Mesenchymal stem cell (in vitro differentiated cells and primary cell): ENCODE measurements around the gene LYPD3.
A peak's percentile ranks its signal among the peaks of the same experiment; 100 is the strongest.

Experiments used
- DNase-seq: peaks from one replicate; pipeline ENCODE4 v3.0.0-alpha.2; 2013
- H2AFZ ChIP-seq: one replicate; pipeline ENCODE4 v1.6.1; 2013; ENCODE audit warnings: low read depth, mild to moderate bottlenecking, control low read depth, inconsistent platforms, low read length, moderate library complexity
- H2AK5ac ChIP-seq: 2 replicates; pipeline ENCODE4 v1.6.1; 2013; ENCODE audit warnings: low read length, moderate library complexity, mild to moderate bottlenecking, inconsistent platforms; ENCODE audit not compliant: severe bottlenecking
- H2BK120ac ChIP-seq: one replicate; pipeline ENCODE4 v1.6.1; 2013; ENCODE audit warnings: low read depth, mild to moderate bottlenecking, inconsistent platforms, low read length, moderate library complexity
- H2BK12ac ChIP-seq, 2 experiments: one replicate each; pipeline ENCODE4 v1.6.1; 2013; ENCODE audit warnings: inconsistent platforms in 2 of 2, low read length in 2 of 2, mild to moderate bottlenecking in 2 of 2, moderate library complexity in 2 of 2, control low read depth in 1 of 2
- H2BK15ac ChIP-seq: one replicate; pipeline ENCODE4 v1.6.1; 2013; ENCODE audit warnings: mild to moderate bottlenecking, low read depth, inconsistent platforms; ENCODE audit not compliant: poor library complexity, severe bottlenecking
- H2BK5ac ChIP-seq: 2 replicates; pipeline ENCODE4 v1.6.1; 2013; ENCODE audit warnings: low read depth, mild to moderate bottlenecking, low read length, control low read depth, inconsistent platforms; ENCODE audit not compliant: poor library complexity, severe bottlenecking
- H3K14ac ChIP-seq, 2 experiments: one replicate each; pipeline ENCODE4 v1.6.1; 2013; ENCODE audit warnings: inconsistent platforms in 2 of 2, low read length in 2 of 2, control low read depth in 1 of 2, mild to moderate bottlenecking in 1 of 2, moderate library complexity in 1 of 2
- H3K18ac ChIP-seq, 2 experiments: one replicate each; pipeline ENCODE4 v1.6.1; 2013; ENCODE audit warnings: inconsistent platforms in 2 of 2, low read length in 2 of 2, control low read depth in 1 of 2, low read depth in 1 of 2, mild to moderate bottlenecking in 1 of 2
- H3K23ac ChIP-seq, 2 experiments: one replicate each; pipeline ENCODE4 v1.6.1; 2013; ENCODE audit warnings: inconsistent platforms in 2 of 2, low read length in 2 of 2, mild to moderate bottlenecking in 2 of 2, moderate library complexity in 2 of 2, control low read depth in 1 of 2
- H3K27ac ChIP-seq: 2 replicates; pipeline ENCODE4 v1.5.1; 2013; ENCODE audit warnings: mild to moderate bottlenecking, moderate library complexity, low read length, control low read depth, inconsistent platforms; ENCODE audit not compliant: poor library complexity, severe bottlenecking
- H3K27me3 ChIP-seq, 2 experiments: 2 replicates each; pipeline versions ENCODE4 v1.6.1 to v1.7.0; 2013; ENCODE audit warnings: low read length in 2 of 2, mild to moderate bottlenecking in 2 of 2, moderate library complexity in 2 of 2, control low read depth in 1 of 2, inconsistent platforms in 1 of 2; ENCODE audit not compliant: control insufficient read depth in 1 of 2, insufficient read depth in 1 of 2
- H3K36me3 ChIP-seq, 2 experiments: 2 replicates each; pipeline versions ENCODE4 v1.6.1 to v1.7.0; 2013; ENCODE audit warnings: low read length in 2 of 2, control low read depth in 1 of 2, inconsistent platforms in 1 of 2, low read depth in 1 of 2, mild to moderate bottlenecking in 1 of 2; ENCODE audit not compliant: insufficient read depth in 2 of 2, control insufficient read depth in 1 of 2
- H3K4ac ChIP-seq, 2 experiments: one replicate each; pipeline ENCODE4 v1.6.1; 2013; ENCODE audit warnings: inconsistent platforms in 2 of 2, low read length in 2 of 2, mild to moderate bottlenecking in 2 of 2, moderate library complexity in 2 of 2, control low read depth in 1 of 2, low read depth in 1 of 2
- H3K4me1 ChIP-seq: 2 replicates; pipeline ENCODE4 v1.6.1; 2013; ENCODE audit warnings: low read depth, low read length, control low read depth; ENCODE audit not compliant: control insufficient read depth, insufficient read depth
- H3K4me2 ChIP-seq: 2 replicates; pipeline ENCODE4 v1.6.1; 2013; ENCODE audit warnings: low read length, mild to moderate bottlenecking, inconsistent platforms; ENCODE audit not compliant: poor library complexity, severe bottlenecking
- H3K4me3 ChIP-seq, 2 experiments: 2 replicates each; pipeline versions ENCODE4 v1.5.1 to v1.7.0; 2013; ENCODE audit warnings: low read length in 2 of 2, mild to moderate bottlenecking in 2 of 2, control low read depth in 1 of 2, low read depth in 1 of 2; ENCODE audit not compliant: insufficient read depth in 1 of 2
- H3K79me1 ChIP-seq: replicated peaks from 2 replicates; pipeline ENCODE4 v1.6.1; 2013; ENCODE audit warnings: mild to moderate bottlenecking, control low read depth, low read length, inconsistent platforms; ENCODE audit not compliant: poor library complexity, severe bottlenecking
- H3K9ac ChIP-seq: 2 replicates; pipeline ENCODE4 v1.7.0; 2013; ENCODE audit warnings: mild to moderate bottlenecking, low read length, moderate library complexity
- H3K9me3 ChIP-seq: 2 replicates; pipeline ENCODE4 v1.7.0; 2013; ENCODE audit warnings: mild to moderate bottlenecking, low read length; ENCODE audit not compliant: control insufficient read depth
- H4K8ac ChIP-seq: one replicate; pipeline ENCODE4 v1.6.1; 2013; ENCODE audit warnings: inconsistent platforms, mild to moderate bottlenecking, low read length, moderate library complexity
- H4K91ac ChIP-seq: one replicate; pipeline ENCODE4 v1.6.1; 2013; ENCODE audit warnings: mild to moderate bottlenecking, low read length, inconsistent platforms
- WGBS: methylation state at CpG from one replicate; pipeline ENCODE4 v1.1.7; 2013; ENCODE audit warnings: mixed read lengths; 5-methylcytosine and 5-hydroxymethylcytosine counted together

The LYPD3 gene

DNA sequence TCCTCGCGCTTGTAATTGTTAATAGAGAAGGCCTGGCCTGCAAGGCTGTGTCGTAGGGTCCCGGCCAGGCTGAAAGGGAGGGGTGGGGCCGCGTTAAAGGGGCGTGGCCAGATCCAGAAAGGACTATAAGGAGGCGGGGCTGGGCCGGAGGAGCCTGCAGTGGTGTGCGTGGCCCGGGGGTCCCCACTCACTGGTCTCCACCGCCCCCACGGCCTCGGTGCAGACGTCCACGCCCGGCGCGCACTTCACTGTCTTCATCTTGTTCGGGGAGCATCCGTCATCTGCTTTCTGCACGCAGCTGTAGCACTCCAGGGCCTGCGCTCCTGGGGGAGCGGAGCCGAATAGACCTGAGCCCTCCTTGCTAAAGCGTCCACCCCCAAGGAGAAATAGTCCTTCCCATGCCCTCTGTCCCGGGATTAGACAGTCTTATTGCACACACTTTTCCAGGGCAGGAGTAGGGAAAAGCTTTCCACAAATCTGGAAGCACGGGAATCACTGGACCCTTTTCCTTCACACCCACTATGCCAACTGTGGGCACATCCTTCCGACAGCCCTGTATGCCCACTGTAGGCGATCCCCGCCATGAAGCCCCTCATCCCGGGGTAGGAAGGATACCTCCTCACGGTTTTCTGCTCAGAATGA, 1.2 kb downstream of the LYPD3 start:
- DNase-seq, result no peak
- Histone ChIP-seq H2AK5ac (no peak overlapping the region), H4K91ac (no peak overlapping the region), H4K8ac (peak overlapping the region; percentile 81), H2BK15ac (no peak overlapping the region), H3K79me1 (no peaks in the 10 kb centered on the region), H3K9ac (peak overlapping the region; percentile 61), H3K9me3 (no peaks in the 10 kb centered on the region), H2BK120ac (no peak overlapping the region), H3K4me2 (peak overlapping the region; percentile 96), H3K4me3 (peak overlapping the region; percentile 71 to 86), H3K27me3 (peaks cover 17 to 31% of the 10 kb centered on the region in 2 experiments), H3K4me1 (peaks cover 18% of the 10 kb centered on the region), H2AFZ (peak overlapping the region; percentile 60), H3K18ac (peak overlapping the region in 1 of 2 experiments; percentile 58), H3K27ac (peak overlapping the region; percentile 10), H2BK5ac (no peak overlapping the region), H2BK12ac (no peak overlapping the region), H3K23ac (no peak overlapping the region), H3K14ac (no peak overlapping the region), H3K36me3 (no peaks in the 10 kb centered on the region), H3K4ac (peak overlapping the region in 1 of 2 experiments; percentile 35)
- WGBS, result 24% methylated on average over 31 of the region's 33 CpGs

DNA sequence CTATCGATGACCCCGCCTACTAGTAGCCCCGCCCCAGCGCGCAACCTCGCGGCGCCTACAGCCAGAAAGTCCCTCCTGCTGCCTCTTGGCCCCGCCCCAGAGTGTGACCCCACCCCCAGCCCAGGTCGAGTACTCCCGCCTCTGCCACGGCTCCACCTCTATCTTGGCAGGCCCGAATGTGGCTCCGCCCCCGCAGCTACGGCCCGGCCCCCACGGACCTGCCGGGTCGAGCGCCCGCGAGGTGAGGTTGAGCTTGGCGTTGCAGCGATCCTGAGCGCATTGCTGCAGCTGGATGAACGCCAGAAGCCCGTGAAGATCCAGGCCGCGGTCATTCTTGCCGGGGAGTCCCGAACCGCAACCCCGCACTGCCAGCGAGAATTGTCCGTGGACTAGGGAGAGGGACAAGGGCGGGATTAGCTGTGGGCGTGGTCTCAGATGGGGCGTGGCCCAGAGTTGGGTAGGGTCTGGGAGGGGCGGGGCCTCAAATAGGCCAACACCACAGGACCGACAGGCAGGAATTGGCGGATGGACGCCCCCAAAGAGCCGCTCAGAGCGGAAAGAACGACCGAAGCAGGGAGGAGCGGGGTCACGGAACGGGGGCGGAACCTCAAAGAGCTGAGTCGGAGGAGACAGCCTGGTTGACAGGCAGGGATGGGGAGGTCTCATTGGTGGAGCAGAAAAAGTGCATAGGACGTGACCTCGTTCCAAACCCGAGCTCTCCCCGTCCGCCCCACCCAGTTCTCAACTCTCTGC, 1.9 kb downstream of the LYPD3 start:
- H2BK5ac ChIP-seq, result no peak overlapping the region
- peak overlapping the region; percentile 31 for H3K27ac ChIP-seq
- no peaks in the 10 kb centered on the region for H3K9me3 ChIP-seq
- H3K9ac ChIP-seq, result peak overlapping the region; percentile 61
- H3K4me2 ChIP-seq, result peak overlapping the region; percentile 96
- H3K36me3 ChIP-seq, result no peaks in the 10 kb centered on the region
- no peak overlapping the region for H3K23ac ChIP-seq
- H3K27me3 ChIP-seq, result peaks cover 17 to 31% of the 10 kb centered on the region in 2 experiments
- H4K91ac ChIP-seq, result no peak overlapping the region
- H4K8ac ChIP-seq, result peak overlapping the region; percentile 73
- no peak overlapping the region for H3K14ac ChIP-seq
- H3K4ac ChIP-seq, result no peak overlapping the region
- H3K18ac ChIP-seq, result peak overlapping the region; percentile 58 to 69
- H3K4me1 ChIP-seq, result peaks cover 18% of the 10 kb centered on the region
- no peak overlapping the region for H2AK5ac ChIP-seq
- H3K4me3 ChIP-seq, result peak overlapping the region; percentile 71 to 86
- no peaks in the 10 kb centered on the region for H3K79me1 ChIP-seq
- DNase-seq, result peak; percentile 95
- no peak overlapping the region for H2BK12ac ChIP-seq
- under 1% methylated on average over 50 of the region's 57 CpGs for WGBS
- peak overlapping the region; percentile 99 for H2AFZ ChIP-seq
- H2BK120ac ChIP-seq, result no peak overlapping the region
- H2BK15ac ChIP-seq, result no peak overlapping the region

DNA sequence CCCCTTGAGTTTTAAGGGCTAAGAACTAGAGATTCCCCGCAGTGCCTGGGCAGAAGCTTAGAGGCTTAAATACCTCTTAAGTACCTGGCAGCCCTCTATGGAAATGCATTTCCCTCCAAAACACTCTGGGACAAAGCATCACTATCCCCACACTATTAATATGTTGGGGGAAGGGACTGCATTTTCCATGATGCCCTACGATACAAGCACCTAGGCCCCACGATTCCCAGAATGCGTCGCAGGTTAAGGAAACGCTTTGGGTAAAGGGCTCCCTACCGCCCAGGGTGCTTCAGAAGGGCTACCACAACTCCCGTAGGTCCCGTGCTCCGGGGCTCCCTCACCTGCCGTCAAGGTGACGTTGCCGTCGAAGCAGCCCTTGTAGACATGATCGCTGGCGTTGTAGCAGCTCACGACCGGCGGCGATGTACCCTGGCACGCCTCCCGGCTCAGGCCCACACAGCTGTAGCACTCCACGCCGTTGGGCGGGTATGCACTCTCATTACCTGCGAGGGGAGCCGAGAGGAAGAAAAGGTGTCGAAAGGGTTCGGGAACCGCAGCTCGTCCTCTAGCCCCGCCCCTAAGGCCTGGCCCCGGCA, 2.5 kb downstream of the LYPD3 start:
- Histone ChIP-seq H3K18ac (peak overlapping the region; percentile 8 to 85), H2BK12ac (peak overlapping the region in 1 of 2 experiments; percentile 47), H2BK5ac (peak overlapping the region; percentile 9), H2AFZ (peak overlapping the region; percentile 99), H3K79me1 (no peaks in the 10 kb centered on the region), H3K4me2 (peak overlapping the region; percentile 96), H4K91ac (no peak overlapping the region), H3K27me3 (peaks cover 18 to 31% of the 10 kb centered on the region in 2 experiments), H2BK15ac (peak overlapping the region; percentile 91), H4K8ac (peak overlapping the region; percentile 29), H3K36me3 (no peaks in the 10 kb centered on the region), H3K27ac (no peak overlapping the region), H3K9ac (peak overlapping the region; percentile 14), H3K9me3 (no peaks in the 10 kb centered on the region), H3K4ac (peak overlapping the region in 1 of 2 experiments; percentile 71), H3K4me3 (peak overlapping the region; percentile 71 to 86), H3K14ac (peak overlapping the region in 1 of 2 experiments; percentile 77), H3K4me1 (peaks cover 18% of the 10 kb centered on the region), H2AK5ac (no peak overlapping the region), H2BK120ac (no peak overlapping the region), H3K23ac (peak overlapping the region in 1 of 2 experiments; percentile 67)
- no peak for DNase-seq
- 5% methylated on average over 31 of the region's 33 CpGs for WGBS

DNA sequence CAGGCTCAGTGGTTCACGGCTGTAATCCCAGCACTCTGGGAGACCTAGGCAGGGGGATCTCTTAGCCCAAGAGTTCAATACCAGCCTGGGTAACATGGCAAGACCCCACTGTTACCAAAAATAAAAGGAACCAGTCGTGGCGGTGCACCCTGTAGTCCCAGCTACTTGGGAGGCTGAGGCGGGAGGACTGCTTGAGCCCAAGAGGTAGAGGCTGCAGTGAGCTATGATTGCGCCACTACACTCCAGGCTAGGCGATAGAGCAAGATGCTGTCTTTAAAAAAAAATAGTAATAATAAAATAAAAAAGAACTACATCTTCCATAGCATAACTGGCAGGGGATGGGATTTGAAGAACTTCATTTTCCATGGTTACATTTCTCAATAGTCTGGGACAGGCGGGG, 3.0 kb downstream of the LYPD3 start:
- no peak overlapping the region for H3K4me2 ChIP-seq
- no peak overlapping the region for H3K23ac ChIP-seq
- H2AK5ac ChIP-seq, result no peak overlapping the region
- no peaks in the 10 kb centered on the region for H3K36me3 ChIP-seq
- no peak overlapping the region for H2BK12ac ChIP-seq
- no peak overlapping the region for H2BK120ac ChIP-seq
- no peak overlapping the region for H2BK15ac ChIP-seq
- no peak overlapping the region for H3K27ac ChIP-seq
- no peak overlapping the region for H4K91ac ChIP-seq
- 95% methylated on average over 5 of the region's 7 CpGs for WGBS
- H2BK5ac ChIP-seq, result no peak overlapping the region
- peaks cover 18% of the 10 kb centered on the region for H3K4me1 ChIP-seq
- no peak overlapping the region for H4K8ac ChIP-seq
- peaks cover 22 to 31% of the 10 kb centered on the region in 2 experiments for H3K27me3 ChIP-seq
- no peak overlapping the region for H3K4me3 ChIP-seq
- H2AFZ ChIP-seq, result no peak overlapping the region
- H3K18ac ChIP-seq, result no peak overlapping the region
- no peak overlapping the region for H3K4ac ChIP-seq
- DNase-seq, result no peak
- no peak overlapping the region for H3K14ac ChIP-seq
- no peaks in the 10 kb centered on the region for H3K79me1 ChIP-seq
- no peaks in the 10 kb centered on the region for H3K9me3 ChIP-seq
- H3K9ac ChIP-seq, result no peak overlapping the region
